HG02870 (cell line): ENCODE data around the gene SDK2.

Experiments used
- ATAC-seq: cut with Tn5 transposase; IDR thresholded peaks from one replicate; pipeline ENCODE4 v1.9.1; 2021; ENCODE audit warnings: mild to moderate bottlenecking, moderate library complexity; ENCODE audit not compliant: unreplicated experiment

The SDK2 gene

GRCh38 chr17:73544333-73544732 lies 99.9 kb downstream of the SDK2 start:
- ATAC-seq: no peak

GRCh38 chr17:73542323-73542722 lies 101.9 kb downstream of the SDK2 start:
- ATAC-seq: no peak

- no peak for ATAC-seq
These were observed 102.7 kb downstream of the SDK2 start for GRCh38 chr17:73541561-73541981.

- no peak for ATAC-seq
These were observed 103.1 kb downstream of the SDK2 start for GRCh38 chr17:73541111-73541510.

- no peak for ATAC-seq
These were observed 105.1 kb downstream of the SDK2 start for GRCh38 chr17:73539166-73539565.

DNA sequence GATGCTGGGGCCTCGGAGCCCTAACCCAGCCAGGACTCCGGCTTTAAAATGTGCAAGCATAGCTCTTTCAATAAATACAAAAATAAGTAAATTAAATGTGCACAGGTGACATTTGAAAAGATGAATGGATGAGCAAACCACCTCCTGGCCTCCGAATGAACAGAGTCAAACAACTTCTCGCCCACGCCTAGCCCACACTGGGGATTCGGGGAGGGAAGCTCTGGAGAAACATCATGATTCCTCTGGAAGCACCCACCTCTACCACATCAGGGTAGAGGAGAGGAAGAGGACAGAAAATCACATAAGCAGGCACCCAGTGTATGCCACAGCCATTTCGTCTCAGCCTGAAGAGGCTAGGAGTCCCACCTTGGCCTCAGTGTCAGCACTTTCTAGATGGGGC lies 105.8 kb downstream of the SDK2 start:
- no peak for ATAC-seq

- ATAC-seq: no peak
These were observed 107.3 kb downstream of the SDK2 start for GRCh38 chr17:73536700-73537605.

DNA sequence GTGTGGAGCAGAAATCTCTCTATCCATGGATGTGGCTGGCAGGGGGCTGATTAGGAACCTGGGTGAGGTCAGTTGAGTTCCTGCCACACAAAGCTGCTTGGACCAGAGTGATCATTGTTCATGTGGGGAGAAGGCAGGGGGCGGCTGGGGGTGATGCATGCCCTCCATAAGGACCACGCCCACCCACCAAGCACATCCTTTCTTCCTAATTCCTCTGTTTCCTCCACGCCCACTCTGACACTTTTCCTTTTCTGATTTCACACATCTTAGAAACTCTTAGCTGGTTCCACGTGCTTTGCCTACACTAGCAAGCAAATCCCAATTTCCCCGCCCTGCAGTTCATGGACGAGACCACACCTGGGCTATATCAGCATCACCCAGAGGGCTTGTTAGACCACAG lies 108.5 kb downstream of the SDK2 start:
- ATAC-seq: no peak

DNA sequence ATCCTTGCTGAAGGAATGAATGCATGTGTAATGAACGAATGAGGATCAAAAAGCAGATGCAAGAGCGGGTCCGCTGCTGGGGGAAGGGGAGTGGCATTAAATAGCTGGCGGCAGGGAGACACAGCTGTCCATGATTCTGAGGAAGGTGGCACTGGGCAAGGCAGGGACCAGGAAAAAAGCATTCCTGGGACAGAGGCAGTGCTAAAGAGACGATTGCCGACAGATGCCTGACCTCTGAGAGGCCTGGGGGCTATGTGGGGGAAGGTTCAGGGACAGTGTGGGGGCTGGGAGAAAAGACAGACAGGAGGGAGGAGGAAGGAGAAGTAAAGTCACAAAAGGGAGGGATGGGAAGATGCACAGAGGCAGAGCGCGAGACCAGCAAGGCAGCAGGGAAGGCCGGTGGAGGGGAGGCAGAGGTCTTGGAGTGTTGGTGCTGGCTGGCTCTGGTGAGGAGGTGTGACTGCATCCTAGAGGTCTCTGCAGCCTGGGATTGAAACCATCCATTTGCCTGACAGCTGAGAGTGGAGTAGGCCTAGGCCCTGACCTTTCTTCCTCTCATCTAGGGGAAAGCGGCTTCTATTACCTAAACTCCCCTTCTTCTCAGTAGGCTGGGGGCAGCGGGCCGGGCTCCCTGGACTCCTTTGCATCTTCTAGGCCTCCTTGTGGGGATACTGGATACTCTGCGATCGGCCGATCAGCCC lies 109.9 kb downstream of the SDK2 start:
- no peak for ATAC-seq

DNA sequence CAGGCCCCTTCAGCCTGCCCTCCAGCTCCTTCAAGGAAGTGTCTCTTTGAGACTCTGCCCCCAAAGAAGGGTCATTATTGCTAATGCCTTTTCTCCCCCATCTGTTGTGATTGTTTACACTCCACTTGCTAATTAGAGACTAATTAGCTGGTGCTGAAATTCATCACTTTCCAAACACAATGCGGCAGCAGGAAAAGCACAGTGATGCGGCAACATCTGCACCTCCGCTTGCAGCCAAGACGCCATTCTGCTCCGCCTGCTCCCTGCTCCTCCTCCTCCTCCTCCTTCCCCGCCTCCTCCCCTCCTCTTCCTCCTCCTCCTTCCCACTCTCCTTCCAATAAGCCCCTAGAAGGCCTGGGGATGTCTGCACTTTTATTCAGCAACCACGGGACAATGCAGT lies 110.5 kb downstream of the SDK2 start:
- no peak for ATAC-seq

DNA sequence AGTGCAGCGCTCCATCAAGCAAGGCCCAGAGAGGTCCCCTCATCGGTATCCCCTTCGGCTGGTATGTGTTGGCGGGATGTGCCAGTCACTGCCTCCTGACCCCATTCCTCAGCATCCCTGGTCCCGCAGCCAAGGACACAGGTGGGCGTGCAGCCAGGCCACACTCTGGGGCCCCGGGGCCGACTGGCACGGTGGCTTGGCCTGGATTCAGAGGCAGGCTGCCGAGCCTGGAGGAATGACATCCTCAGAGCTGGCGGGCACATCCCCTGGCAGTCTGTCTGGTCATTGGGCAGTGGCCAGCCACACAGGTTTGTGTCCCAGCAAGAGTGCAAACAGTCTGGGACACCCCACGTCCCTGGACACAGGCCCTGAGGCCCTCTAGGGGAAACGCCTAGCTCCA lies 111.1 kb downstream of the SDK2 start:
- ATAC-seq: no peak

DNA sequence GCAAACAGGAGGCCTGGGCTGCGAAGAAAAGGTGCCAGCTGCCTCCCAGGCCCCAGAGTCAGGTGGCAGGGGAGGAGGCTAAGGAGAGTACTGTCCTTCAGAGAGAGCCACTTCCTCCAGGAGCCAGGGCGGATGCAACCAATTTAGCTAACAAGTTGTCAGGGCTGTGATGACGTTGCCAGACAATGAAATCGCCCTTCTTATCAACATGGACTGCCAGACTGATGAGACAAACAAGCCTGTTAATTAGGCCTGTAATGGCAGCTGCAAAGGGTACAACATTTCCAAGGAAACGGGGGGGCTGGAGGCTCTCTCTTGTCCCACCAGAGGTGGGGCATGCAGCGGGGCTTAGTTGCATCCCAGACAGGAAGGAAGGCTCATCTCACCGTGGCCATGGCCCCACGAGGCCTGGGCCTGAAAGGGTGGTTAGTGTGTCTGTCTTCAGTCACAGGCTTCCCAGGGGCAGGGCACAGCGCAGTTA lies 111.8 kb downstream of the SDK2 start:
- ATAC-seq: no peak

GRCh38 chr17:73531158-73531557 lies 113.1 kb downstream of the SDK2 start:
- ATAC-seq: no peak

DNA sequence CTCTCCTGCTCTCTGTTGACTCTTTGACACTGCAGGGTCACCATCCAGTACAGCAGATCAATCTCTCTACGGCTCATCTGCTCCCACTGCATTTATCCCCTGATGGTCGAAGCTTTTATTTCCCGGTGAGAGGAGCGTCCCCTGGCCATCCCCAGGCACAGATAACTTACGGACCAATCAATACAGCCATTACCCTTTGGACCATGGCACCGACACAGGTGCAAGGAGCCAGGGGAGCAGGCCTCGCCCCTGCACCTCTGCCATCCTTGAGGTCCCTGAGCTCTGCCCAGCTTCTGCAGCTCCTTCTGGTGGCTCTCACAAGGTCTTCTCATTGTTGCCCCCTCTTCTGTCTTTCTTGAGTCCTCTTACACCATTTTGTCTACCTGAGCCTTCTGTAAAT lies 115.6 kb downstream of the SDK2 start:
- ATAC-seq: no peak

GRCh38 chr17:73526952-73527351 lies 117.3 kb downstream of the SDK2 start:
- ATAC-seq: no peak

- no peak for ATAC-seq
These were observed 119.1 kb downstream of the SDK2 start for GRCh38 chr17:73524941-73525679.

DNA sequence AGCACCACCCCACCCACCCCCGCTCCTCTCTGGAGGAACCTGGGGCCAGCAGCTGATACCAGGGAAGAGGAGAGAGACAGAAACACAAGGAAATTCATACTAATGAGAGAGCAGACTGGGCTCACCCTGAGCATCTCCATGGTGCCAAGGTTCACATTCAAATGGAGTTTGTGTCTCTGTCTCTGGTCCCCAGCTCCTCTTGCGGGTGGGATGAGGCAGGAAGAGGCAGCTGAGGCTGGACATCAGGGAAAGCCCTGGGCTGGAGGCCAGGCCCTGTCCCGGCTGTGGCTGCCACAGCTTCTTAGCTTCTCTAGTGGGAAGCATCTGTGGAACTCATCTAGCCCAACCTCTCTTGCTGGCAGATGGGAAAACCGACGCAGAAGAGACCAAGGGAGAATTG lies 121.5 kb downstream of the SDK2 start:
- ATAC-seq: no peak

- no peak for ATAC-seq
These were observed 122.1 kb downstream of the SDK2 start for GRCh38 chr17:73522107-73522506.

DNA sequence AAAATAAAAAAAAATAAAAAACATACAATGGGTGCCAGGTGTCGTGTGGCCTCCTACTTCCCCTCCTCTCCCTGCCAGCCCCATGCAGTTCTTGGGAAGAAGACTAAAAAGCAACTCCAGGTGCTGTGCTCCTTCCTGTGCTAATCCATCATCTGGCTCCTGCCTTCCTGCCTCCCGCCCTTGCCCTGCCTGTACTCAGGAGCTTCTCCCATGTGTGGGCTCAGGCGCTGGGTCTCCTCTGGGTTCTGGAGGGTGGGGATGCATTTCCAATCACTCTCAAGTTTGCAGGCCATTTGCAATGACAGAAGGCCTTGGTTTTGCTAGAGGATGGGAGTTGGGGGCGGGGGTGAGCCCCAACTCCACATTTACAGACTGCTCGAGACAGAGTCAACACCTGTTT lies 122.9 kb downstream of the SDK2 start:
- ATAC-seq: no peak

GRCh38 chr17:73520369-73520761 lies 123.9 kb downstream of the SDK2 start:
- ATAC-seq: no peak

DNA sequence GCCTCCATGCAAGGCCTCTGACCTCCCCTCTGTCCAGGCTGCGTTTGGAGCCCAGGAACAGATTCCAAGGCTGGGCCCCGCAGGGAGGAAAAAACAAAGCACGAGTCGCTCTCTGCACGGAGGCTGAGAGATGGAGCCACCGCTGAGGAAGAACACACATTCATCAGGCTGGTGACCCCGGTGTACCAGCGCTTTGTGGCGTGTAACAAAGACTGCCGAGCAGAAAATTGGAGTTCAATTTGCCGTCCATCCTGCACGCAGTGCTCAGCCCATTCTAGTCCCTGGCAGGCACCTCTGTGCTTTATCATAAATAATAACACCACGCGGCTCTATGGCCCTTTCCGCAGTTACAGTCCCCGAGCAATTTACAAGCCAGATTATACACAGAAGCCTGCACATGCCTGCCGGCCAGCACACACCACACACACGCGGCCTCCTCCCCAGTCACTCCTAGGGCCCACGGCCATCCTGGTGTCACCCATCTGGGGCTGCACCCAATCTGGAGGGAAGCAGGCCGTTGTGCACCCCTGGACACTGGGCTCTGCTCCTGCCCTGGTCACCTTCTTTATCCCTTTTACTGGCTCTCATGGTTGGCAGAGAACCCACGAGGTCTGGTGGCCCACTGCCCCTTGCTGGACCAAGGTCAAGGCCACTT lies 124.4 kb downstream of the SDK2 start:
- ATAC-seq: no peak
